Medulla oblongata (tissue), 1 donor: ENCODE measurements around the gene SYNE2.
"Not testable (repeated sequence)": the region's sequence is repeated elsewhere in the genome, so short reads cannot be mapped to it uniquely, and the experiment has no call there.

Experiments used
- DNase-seq: peaks from one replicate; pipeline ENCODE4 v3.0.0-alpha.2; 2015; ENCODE audit errors: extremely low spot score

Gene SYNE2

GRCh38 chr14:64196056-64196455 lies 343.3 kb downstream of the SYNE2 start:
- DNase-seq, result no peak

- peak; percentile 69 for DNase-seq
Observed at GRCh38 chr14:64196814-64197411, 344.1 kb downstream of the SYNE2 start.

- no peak for DNase-seq
Observed at GRCh38 chr14:64197996-64198395, 345.2 kb downstream of the SYNE2 start.

GRCh38 chr14:64198486-64198885 lies 345.7 kb downstream of the SYNE2 start:
- DNase-seq, result no peak

GRCh38 chr14:64200170-64200569 lies 347.4 kb downstream of the SYNE2 start:
- DNase-seq, result peak; percentile 52

GRCh38 chr14:64201296-64201695 lies 348.5 kb downstream of the SYNE2 start:
- DNase-seq, result no peak

- no peak for DNase-seq
Observed at GRCh38 chr14:64201921-64202545, 349.2 kb downstream of the SYNE2 start.

GRCh38 chr14:64202716-64203115 lies 349.9 kb downstream of the SYNE2 start:
- DNase-seq, result no peak

- no peak for DNase-seq
Observed at GRCh38 chr14:64203366-64204006, 350.7 kb downstream of the SYNE2 start.

- DNase-seq, result no peak
Observed at GRCh38 chr14:64208261-64208660, 355.5 kb downstream of the SYNE2 start.

- DNase-seq, result no peak
Observed at GRCh38 chr14:64208981-64209380, 356.2 kb downstream of the SYNE2 start.

- no peak for DNase-seq
Observed at GRCh38 chr14:64209444-64210131, 356.8 kb downstream of the SYNE2 start.

- DNase-seq, result no peak
Observed at GRCh38 chr14:64210216-64210615, 357.4 kb downstream of the SYNE2 start.

GRCh38 chr14:64210912-64211311 lies 358.1 kb downstream of the SYNE2 start:
- DNase-seq, result not testable (repeated sequence)

- DNase-seq, result no peak
Observed at GRCh38 chr14:64212666-64213065, 359.9 kb downstream of the SYNE2 start.

- no peak for DNase-seq
Observed at GRCh38 chr14:64213086-64213485, 360.3 kb downstream of the SYNE2 start.

GRCh38 chr14:64213853-64214570 lies 361.2 kb downstream of the SYNE2 start:
- DNase-seq, result no peak

- DNase-seq, result no peak
Observed at GRCh38 chr14:64215274-64215673, 362.5 kb downstream of the SYNE2 start.

GRCh38 chr14:64215978-64216377 lies 363.2 kb downstream of the SYNE2 start:
- no peak for DNase-seq

- DNase-seq, result no peak
Observed at GRCh38 chr14:64217308-64217707, 364.5 kb downstream of the SYNE2 start.

- no peak for DNase-seq
Observed at GRCh38 chr14:64217834-64218233, 365.0 kb downstream of the SYNE2 start.
